HCT116 (cell line): ENCODE results near the gene CALN1. TPM values are rescaled to one million over a fixed set of nuclear protein-coding genes. Genes with fewer than 3 reads are reported as not detected.

Source experiments
- ATAC-seq: fragments of 200-7000 bp; cut with Tn5 transposase; 2 replicates; pipeline ENCODE4 v1.9.1; 2020; ENCODE audit warnings: mild to moderate bottlenecking, moderate library complexity
- BruUV-seq: library from RNA; stranded (reverse); fragments of 400-500 nt; replicated peaks from 2 replicates; lab custom pipeline; 2021; lab: Mats Ljungman, UMichigan
- CTCF ChIA-PET: fragments of 300-600 bp; sonication (Branson Sonifier 250); formaldehyde crosslinking; loops from one replicate; lab custom pipeline; 2021; ENCODE audit warnings: antibody characterized with exemption; lab: Charles Lee
- POLR2A ChIA-PET: fragments of 300-600, 350-600 bp; sonication (Branson Sonifier 250); formaldehyde crosslinking; loops from one replicate; lab custom pipeline; 2021; ENCODE audit warnings: antibody characterized with exemption; lab: Charles Lee
- RAD21 ChIA-PET, 2 experiments: fragments of 300-600 bp; sonication (Branson Sonifier 250); formaldehyde crosslinking; loops; one replicate each; lab custom pipeline; 2023; ENCODE audit warnings: low total read pairs in 2 of 2; ENCODE audit not compliant: uncharacterized antibody in 2 of 2, unreplicated experiment in 2 of 2, low non-redundant PET in 1 of 2; lab: Charles Lee
- DNase-seq: peaks from one replicate; pipeline ENCODE4 v3.0.0-alpha.2; 2010; ENCODE audit warnings: low read depth, low spot score
- H2AFZ ChIP-seq: fragments of 200-600 bp; shearing (Covaris generic), sonication (generic); 2 replicates; pipeline ENCODE4 v1.6.1; 2017; ENCODE audit warnings: low read depth, mixed run types, mixed read lengths, antibody characterized with exemption, low read length; ENCODE audit not compliant: poor library complexity, severe bottlenecking
- H3K27ac ChIP-seq: 2 replicates; pipeline ENCODE4 v1.5.1; 2012; ENCODE audit warnings: low read depth, low read length
- H3K27me3 ChIP-seq: fragments of 200-600 bp; sonication (generic); 2 replicates; pipeline ENCODE4 v1.6.1; 2016; ENCODE audit warnings: mixed run types, low read length, mixed read lengths; ENCODE audit not compliant: insufficient read depth
- H3K36me3 ChIP-seq, 2 experiments: fragments of 200-500 bp in 1 of 2; fragments of 200-600 bp in 1 of 2; sonication (Bioruptor generic) in 1 of 2; sonication (generic) in 1 of 2; 2 replicates each; pipeline versions ENCODE4 v1.5.1 to v1.6.1; 2014 to 2016; ENCODE audit warnings: low read length in 2 of 2, inconsistent platforms in 1 of 2, mixed read lengths in 1 of 2, mixed run types in 1 of 2; ENCODE audit not compliant: insufficient read depth in 2 of 2, control insufficient read depth in 1 of 2
- H3K4me1 ChIP-seq, 2 experiments: fragments of 200-600 bp in 1 of 2; sonication (generic) in 1 of 2; 2 replicates each; pipeline versions ENCODE4 v1.5.1 to v1.6.1; 2012 to 2017; ENCODE audit warnings: low read length in 2 of 2, inconsistent platforms in 1 of 2, mild to moderate bottlenecking in 1 of 2, mixed read lengths in 1 of 2, mixed run types in 1 of 2, moderate library complexity in 1 of 2; ENCODE audit not compliant: insufficient read depth in 2 of 2, control insufficient read depth in 1 of 2
- H3K4me2 ChIP-seq: fragments of 200-600 bp; sonication (generic); 2 replicates; pipeline ENCODE4 v1.6.1; 2017; ENCODE audit warnings: mixed run types, low read length, mixed read lengths
- H3K4me3 ChIP-seq, 2 experiments: fragments of 200-600 bp in 1 of 2; sonication (generic) in 1 of 2; replicated peaks in 1 of 2; 2 replicates each; pipeline ENCODE4 v1.5.1; 2011 to 2016; ENCODE audit warnings: low read length in 2 of 2, control low read depth in 1 of 2, low read depth in 1 of 2, mild to moderate bottlenecking in 1 of 2, mixed read lengths in 1 of 2, mixed run types in 1 of 2
- H3K79me2 ChIP-seq: fragments of 200-600 bp; sonication (generic); 2 replicates; pipeline ENCODE4 v1.6.1; 2017; ENCODE audit warnings: mild to moderate bottlenecking, mixed run types, low read length, moderate library complexity, mixed read lengths; ENCODE audit not compliant: insufficient read depth
- H3K9ac ChIP-seq: fragments of 200-600 bp; sonication (generic); 2 replicates; pipeline ENCODE4 v1.6.1; 2016; ENCODE audit warnings: low read length, mixed read lengths
- H3K9me2 ChIP-seq: fragments of 200-600 bp; sonication (generic), shearing (Covaris generic); 2 replicates; pipeline ENCODE4 v1.6.1; 2017; ENCODE audit warnings: mixed run types, mild to moderate bottlenecking, moderate library complexity; ENCODE audit not compliant: insufficient read depth
- H3K9me3 ChIP-seq, 2 experiments: fragments of 200-500 bp in 1 of 2; fragments of 200-600 bp in 1 of 2; sonication (Bioruptor generic) in 1 of 2; sonication (generic) in 1 of 2; 2 replicates each; pipeline ENCODE4 v1.6.1; 2014 to 2017; ENCODE audit warnings: low read length in 2 of 2, mixed read lengths in 2 of 2, inconsistent platforms in 1 of 2, low read depth in 1 of 2, mild to moderate bottlenecking in 1 of 2, mixed run types in 1 of 2, moderate library complexity in 1 of 2; ENCODE audit not compliant: control insufficient read depth in 1 of 2, insufficient read depth in 1 of 2
- H4K20me1 ChIP-seq: fragments of 200-600 bp; sonication (generic), shearing (Covaris generic); 2 replicates; pipeline ENCODE4 v1.6.1; 2017; ENCODE audit warnings: mixed run types, mild to moderate bottlenecking, moderate library complexity; ENCODE audit not compliant: insufficient read depth
- CBX3 ChIP-seq: IDR thresholded peaks from 2 replicates; pipeline ENCODE4 v1.6.1; 2012; ENCODE audit warnings: low read depth
- CEBPB ChIP-seq: IDR thresholded peaks from 2 replicates; pipeline ENCODE4 v1.6.1; 2012; ENCODE audit warnings: low read depth
- EGR1 ChIP-seq: IDR thresholded peaks from 2 replicates; pipeline ENCODE4 v1.6.1; 2012; ENCODE audit warnings: low read depth
- ELF1 ChIP-seq: IDR thresholded peaks from 2 replicates; pipeline ENCODE4 v1.6.1; 2012; ENCODE audit warnings: low read depth, borderline replicate concordance
- EZH2 ChIP-seq: fragments of 200-600 bp; sonication (generic); IDR thresholded peaks from 2 replicates; pipeline ENCODE4 v1.6.1; 2017; ENCODE audit warnings: antibody characterized with exemption, mixed run types
- EZH2phosphoT487 ChIP-seq: fragments of 200-600 bp; IDR thresholded peaks from 2 replicates; pipeline ENCODE4 v1.6.1; 2018; ENCODE audit warnings: antibody characterized with exemption, borderline replicate concordance
- FOSL1 ChIP-seq: IDR thresholded peaks from 2 replicates; pipeline ENCODE4 v1.6.1; 2012; ENCODE audit warnings: low read depth
- POLR2A ChIP-seq: IDR thresholded peaks from 2 replicates; pipeline ENCODE4 v1.7.0; 2011; ENCODE audit warnings: borderline replicate concordance; ENCODE audit not compliant: insufficient read depth, insufficient read length; ENCODE audit errors: extremely low read depth
- POLR2AphosphoS5 ChIP-seq: IDR thresholded peaks from 2 replicates; pipeline ENCODE4 v1.6.1; 2011; ENCODE audit warnings: mild to moderate bottlenecking, low read depth, low read length, moderate library complexity
- RAD21 ChIP-seq: IDR thresholded peaks from 2 replicates; pipeline ENCODE4 v1.6.1; 2012; ENCODE audit warnings: low read depth, mild to moderate bottlenecking
- SP1 ChIP-seq: IDR thresholded peaks from 2 replicates; pipeline ENCODE4 v1.6.1; 2012; ENCODE audit warnings: low read depth
- SRF ChIP-seq: IDR thresholded peaks from 2 replicates; pipeline ENCODE4 v1.6.1; 2012; ENCODE audit warnings: low read depth
- TCF7L2 ChIP-seq: IDR thresholded peaks from 2 replicates; pipeline ENCODE4 v1.7.0; 2011; ENCODE audit warnings: borderline replicate concordance, inconsistent platforms; ENCODE audit not compliant: insufficient read depth, insufficient read length; ENCODE audit errors: extremely low read depth
- YY1 ChIP-seq: IDR thresholded peaks from 2 replicates; pipeline ENCODE4 v1.6.1; 2011; ENCODE audit warnings: low read length, low read depth, moderate library complexity, mild to moderate bottlenecking; ENCODE audit not compliant: insufficient replicate concordance; ENCODE audit errors: extremely low read depth
- ZNF274 ChIP-seq: fragments of 200-500 bp; sonication (Bioruptor generic); IDR thresholded peaks from 2 replicates; pipeline ENCODE4 v1.6.1; 2014; ENCODE audit warnings: mild to moderate bottlenecking, low read depth, low read length, inconsistent platforms
- intact Hi-C: fragments of 100-400 bp; cut with micrococcal nuclease; formaldehyde crosslinking; loops from 2 replicates; pipeline ENCODE4 v1.10.0; 2022
- total RNA-seq: library from RNA; stranded (reverse); gene quantifications from one replicate; pipeline ENCODE4 v1.2.1, GENCODE V29; 2021; ENCODE audit not compliant: unreplicated experiment
- TF ChIP-seq, protein P1 (sequence below): IDR thresholded peaks from 2 replicates; pipeline ENCODE4 v1.6.1; 2012; ENCODE audit warnings: low read depth
- TF ChIP-seq, protein P2 (sequence below): IDR thresholded peaks from 2 replicates; pipeline ENCODE4 v1.6.1; 2012
- TF ChIP-seq, protein P3 (sequence below), 3 experiments: fragments of 200-600 bp in 1 of 3; sonication (generic) in 1 of 3; IDR thresholded peaks in 2 of 3; conservative IDR thresholded peaks in 1 of 3; 2 replicates each; pipeline ENCODE4 v1.5.1; 2012 to 2017; ENCODE audit warnings: low read depth in 2 of 3, low read length in 2 of 3, antibody characterized with exemption in 1 of 3, borderline replicate concordance in 1 of 3, control low read depth in 1 of 3, mild to moderate bottlenecking in 1 of 3, mixed read lengths in 1 of 3, mixed run types in 1 of 3, moderate library complexity in 1 of 3; ENCODE audit not compliant: insufficient read depth in 1 of 3
- TF ChIP-seq, protein P4 (sequence below): IDR thresholded peaks from 2 replicates; pipeline ENCODE4 v1.6.1; 2012

Gene CALN1
- total RNA-seq, 1 experiment from 2014 or later = 0.17 TPM

DNA sequence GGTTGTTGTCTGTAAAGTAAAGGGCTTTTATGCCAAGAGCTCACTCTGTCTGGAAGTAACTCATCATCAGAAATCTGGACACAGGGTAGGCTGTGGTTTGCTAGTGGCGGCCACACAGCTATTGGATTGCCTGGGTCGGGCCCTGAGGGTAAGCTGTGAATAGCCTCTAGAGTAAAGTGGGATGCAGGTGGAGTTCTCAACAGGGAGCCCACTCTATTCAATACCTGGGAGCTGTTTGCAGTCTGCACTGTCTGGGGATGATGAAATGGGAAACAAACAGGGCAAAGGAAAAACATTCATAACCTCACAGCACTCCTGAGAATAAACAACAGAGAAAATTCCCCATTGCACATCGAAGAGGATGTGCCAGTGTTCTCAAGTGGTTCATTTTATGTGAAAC, 582.6 kb downstream of the CALN1 start:
- H4K20me1 ChIP-seq = no peaks in the 10 kb centered on the region
- no peaks in the 10 kb centered on the region for H3K27me3 ChIP-seq
- peaks cover 0 to 14% of the 10 kb centered on the region in 2 experiments; a peak in 2 of 4 replicates for H3K9me3 ChIP-seq
- RAD21 ChIA-PET = no interaction called here
- no peaks in the 10 kb centered on the region for H3K4me1 ChIP-seq
- no peak overlapping the region for H3K4me3 ChIP-seq
- H3K27ac ChIP-seq = no peak overlapping the region
- CTCF ChIA-PET = no interaction called here
- no TSS peak for BruUV-seq
- no peaks in the 10 kb centered on the region for H3K36me3 ChIP-seq
- POLR2A ChIA-PET = no interaction called here
- DNase-seq (no peak), ATAC-seq (no peak)
- H3K9ac ChIP-seq = no peak overlapping the region
- TF ChIP-seq TCF7L2 (no peak), POLR2AphosphoS5 (no peak), RAD21 (no peak), CBX3 (no peak), EZH2 (no peak), EZH2phosphoT487 (no peak), SP1 (no peak), EGR1 (no peak), POLR2A (no peak), YY1 (no peak), CEBPB (no peak), FOSL1 (no peak), ZNF274 (no peak), SRF (no peak), ELF1 (no peak)
- TF ChIP-seq, protein P1, sequence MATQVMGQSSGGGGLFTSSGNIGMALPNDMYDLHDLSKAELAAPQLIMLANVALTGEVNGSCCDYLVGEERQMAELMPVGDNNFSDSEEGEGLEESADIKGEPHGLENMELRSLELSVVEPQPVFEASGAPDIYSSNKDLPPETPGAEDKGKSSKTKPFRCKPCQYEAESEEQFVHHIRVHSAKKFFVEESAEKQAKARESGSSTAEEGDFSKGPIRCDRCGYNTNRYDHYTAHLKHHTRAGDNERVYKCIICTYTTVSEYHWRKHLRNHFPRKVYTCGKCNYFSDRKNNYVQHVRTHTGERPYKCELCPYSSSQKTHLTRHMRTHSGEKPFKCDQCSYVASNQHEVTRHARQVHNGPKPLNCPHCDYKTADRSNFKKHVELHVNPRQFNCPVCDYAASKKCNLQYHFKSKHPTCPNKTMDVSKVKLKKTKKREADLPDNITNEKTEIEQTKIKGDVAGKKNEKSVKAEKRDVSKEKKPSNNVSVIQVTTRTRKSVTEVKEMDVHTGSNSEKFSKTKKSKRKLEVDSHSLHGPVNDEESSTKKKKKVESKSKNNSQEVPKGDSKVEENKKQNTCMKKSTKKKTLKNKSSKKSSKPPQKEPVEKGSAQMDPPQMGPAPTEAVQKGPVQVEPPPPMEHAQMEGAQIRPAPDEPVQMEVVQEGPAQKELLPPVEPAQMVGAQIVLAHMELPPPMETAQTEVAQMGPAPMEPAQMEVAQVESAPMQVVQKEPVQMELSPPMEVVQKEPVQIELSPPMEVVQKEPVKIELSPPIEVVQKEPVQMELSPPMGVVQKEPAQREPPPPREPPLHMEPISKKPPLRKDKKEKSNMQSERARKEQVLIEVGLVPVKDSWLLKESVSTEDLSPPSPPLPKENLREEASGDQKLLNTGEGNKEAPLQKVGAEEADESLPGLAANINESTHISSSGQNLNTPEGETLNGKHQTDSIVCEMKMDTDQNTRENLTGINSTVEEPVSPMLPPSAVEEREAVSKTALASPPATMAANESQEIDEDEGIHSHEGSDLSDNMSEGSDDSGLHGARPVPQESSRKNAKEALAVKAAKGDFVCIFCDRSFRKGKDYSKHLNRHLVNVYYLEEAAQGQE = no peak
- TF ChIP-seq, protein P2, sequence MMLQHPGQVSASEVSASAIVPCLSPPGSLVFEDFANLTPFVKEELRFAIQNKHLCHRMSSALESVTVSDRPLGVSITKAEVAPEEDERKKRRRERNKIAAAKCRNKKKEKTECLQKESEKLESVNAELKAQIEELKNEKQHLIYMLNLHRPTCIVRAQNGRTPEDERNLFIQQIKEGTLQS = no peak
- TF ChIP-seq, protein P3, sequence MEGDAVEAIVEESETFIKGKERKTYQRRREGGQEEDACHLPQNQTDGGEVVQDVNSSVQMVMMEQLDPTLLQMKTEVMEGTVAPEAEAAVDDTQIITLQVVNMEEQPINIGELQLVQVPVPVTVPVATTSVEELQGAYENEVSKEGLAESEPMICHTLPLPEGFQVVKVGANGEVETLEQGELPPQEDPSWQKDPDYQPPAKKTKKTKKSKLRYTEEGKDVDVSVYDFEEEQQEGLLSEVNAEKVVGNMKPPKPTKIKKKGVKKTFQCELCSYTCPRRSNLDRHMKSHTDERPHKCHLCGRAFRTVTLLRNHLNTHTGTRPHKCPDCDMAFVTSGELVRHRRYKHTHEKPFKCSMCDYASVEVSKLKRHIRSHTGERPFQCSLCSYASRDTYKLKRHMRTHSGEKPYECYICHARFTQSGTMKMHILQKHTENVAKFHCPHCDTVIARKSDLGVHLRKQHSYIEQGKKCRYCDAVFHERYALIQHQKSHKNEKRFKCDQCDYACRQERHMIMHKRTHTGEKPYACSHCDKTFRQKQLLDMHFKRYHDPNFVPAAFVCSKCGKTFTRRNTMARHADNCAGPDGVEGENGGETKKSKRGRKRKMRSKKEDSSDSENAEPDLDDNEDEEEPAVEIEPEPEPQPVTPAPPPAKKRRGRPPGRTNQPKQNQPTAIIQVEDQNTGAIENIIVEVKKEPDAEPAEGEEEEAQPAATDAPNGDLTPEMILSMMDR (IDR thresholded peaks at IDR 0.05 in 2 of 3, conservative IDR thresholded peaks at IDR 0.05 in 1 of 3; ENCODE audit: borderline replicate concordance in 1 of 3, insufficient read depth in 1 of 3, low read depth in 2 of 3, low read length in 2 of 3) = no peak
- TF ChIP-seq, protein P4, sequence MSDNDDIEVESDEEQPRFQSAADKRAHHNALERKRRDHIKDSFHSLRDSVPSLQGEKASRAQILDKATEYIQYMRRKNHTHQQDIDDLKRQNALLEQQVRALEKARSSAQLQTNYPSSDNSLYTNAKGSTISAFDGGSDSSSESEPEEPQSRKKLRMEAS = no peak
- no peaks in the 10 kb centered on the region for H3K79me2 ChIP-seq
- H3K9me2 ChIP-seq = no peaks in the 10 kb centered on the region
- intact Hi-C loops = no loop called here
- H3K4me2 ChIP-seq = no peak overlapping the region
- no peak overlapping the region for H2AFZ ChIP-seq
